MCF 10A (cell line): ENCODE measurements around the gene NEK1. TPM values are rescaled to one million over a fixed set of nuclear protein-coding genes. Genes with fewer than 3 reads are reported as not detected.

Source experiments
- BruUV-seq: library from RNA; stranded (reverse); fragments of 400-500 nt; replicated peaks from 2 replicates; lab custom pipeline; 2021; lab: Mats Ljungman, UMichigan
- CTCF ChIA-PET: fragments of 300-600 bp; sonication (Branson Sonifier 250); formaldehyde crosslinking; extraction: SDS; loops from one replicate; lab custom pipeline; 2021; ENCODE audit warnings: antibody characterized with exemption, inconsistent platforms; lab: Yijun Ruan, JAX
- POLR2A ChIA-PET: fragments of 300-600, 350-650 bp; sonication (Branson Sonifier 250); formaldehyde crosslinking; extraction: SDS; loops from one replicate; lab custom pipeline; 2020; ENCODE audit warnings: antibody characterized with exemption, inconsistent platforms; lab: Yijun Ruan, JAX
- DNase-seq: peaks from one replicate; pipeline ENCODE4 v3.0.0-alpha.2; 2018; ENCODE audit not compliant: unreplicated experiment
- H3K27ac Mint-ChIP-seq: one replicate; pipeline ENCODE4 v1.8.0; 2022; ENCODE audit warnings: mild to moderate bottlenecking, low read depth, mixed read lengths; ENCODE audit not compliant: unreplicated experiment
- H3K27me3 Mint-ChIP-seq: one replicate; pipeline ENCODE4 v1.8.0; 2022; ENCODE audit warnings: mixed read lengths; ENCODE audit not compliant: insufficient read depth, unreplicated experiment
- H3K36me3 Mint-ChIP-seq: one replicate; pipeline ENCODE4 v1.8.0; 2022; ENCODE audit warnings: mild to moderate bottlenecking, moderate library complexity, mixed read lengths; ENCODE audit not compliant: insufficient read depth, unreplicated experiment
- H3K4me1 Mint-ChIP-seq: one replicate; pipeline ENCODE4 v1.8.0; 2022; ENCODE audit warnings: mixed read lengths; ENCODE audit not compliant: insufficient read depth, unreplicated experiment
- H3K4me3 Mint-ChIP-seq: one replicate; pipeline ENCODE4 v1.8.0; 2022; ENCODE audit warnings: mild to moderate bottlenecking, moderate library complexity, mixed read lengths; ENCODE audit not compliant: unreplicated experiment
- H3K9me3 Mint-ChIP-seq: one replicate; pipeline ENCODE4 v1.8.0; 2022; ENCODE audit warnings: mixed read lengths; ENCODE audit not compliant: unreplicated experiment
- intact Hi-C: fragments of 100-400 bp; cut with micrococcal nuclease; formaldehyde crosslinking; loops from 2 replicates; pipeline ENCODE4 v1.14.1; 2022
- total RNA-seq: library from RNA; stranded (reverse); gene quantifications from 2 replicates; pipeline ENCODE4 v1.2.3, GENCODE V29; 2022
- TF ChIP-seq, protein P1 (sequence below): fragments of 200-600 bp; IDR thresholded peaks from one replicate; pipeline ENCODE4 v1.8.0; 2022; ENCODE audit warnings: antibody characterized with exemption, mild to moderate bottlenecking; ENCODE audit not compliant: unreplicated experiment

The NEK1 gene
- total RNA-seq, 1 experiment from 2014 or later = 15.5 TPM

GRCh38 chr4:169407217-169407845, 205.1 kb downstream of the NEK1 start:
- ChIA-PET POLR2A (interaction anchor here (0.6 kb wide), 1 partner anchor 28 kb away, joined by 3 read pairs; no protein-coding TSS in a partner anchor), CTCF (interaction anchor here (0.8 kb wide), 1 partner anchor 78 kb away, joined by 4 read pairs; no protein-coding TSS in a partner anchor)
- TF ChIP-seq, protein P1, sequence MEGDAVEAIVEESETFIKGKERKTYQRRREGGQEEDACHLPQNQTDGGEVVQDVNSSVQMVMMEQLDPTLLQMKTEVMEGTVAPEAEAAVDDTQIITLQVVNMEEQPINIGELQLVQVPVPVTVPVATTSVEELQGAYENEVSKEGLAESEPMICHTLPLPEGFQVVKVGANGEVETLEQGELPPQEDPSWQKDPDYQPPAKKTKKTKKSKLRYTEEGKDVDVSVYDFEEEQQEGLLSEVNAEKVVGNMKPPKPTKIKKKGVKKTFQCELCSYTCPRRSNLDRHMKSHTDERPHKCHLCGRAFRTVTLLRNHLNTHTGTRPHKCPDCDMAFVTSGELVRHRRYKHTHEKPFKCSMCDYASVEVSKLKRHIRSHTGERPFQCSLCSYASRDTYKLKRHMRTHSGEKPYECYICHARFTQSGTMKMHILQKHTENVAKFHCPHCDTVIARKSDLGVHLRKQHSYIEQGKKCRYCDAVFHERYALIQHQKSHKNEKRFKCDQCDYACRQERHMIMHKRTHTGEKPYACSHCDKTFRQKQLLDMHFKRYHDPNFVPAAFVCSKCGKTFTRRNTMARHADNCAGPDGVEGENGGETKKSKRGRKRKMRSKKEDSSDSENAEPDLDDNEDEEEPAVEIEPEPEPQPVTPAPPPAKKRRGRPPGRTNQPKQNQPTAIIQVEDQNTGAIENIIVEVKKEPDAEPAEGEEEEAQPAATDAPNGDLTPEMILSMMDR = no peak
- H3K9me3 Mint-ChIP-seq = no peaks in the 10 kb centered on the region
- no peak overlapping the region for H3K4me3 Mint-ChIP-seq
- BruUV-seq = no TSS peak
- H3K27ac Mint-ChIP-seq = no peak overlapping the region
- H3K36me3 Mint-ChIP-seq = no peaks in the 10 kb centered on the region
- no peaks in the 10 kb centered on the region for H3K4me1 Mint-ChIP-seq
- no peak for DNase-seq
- H3K27me3 Mint-ChIP-seq = no peaks in the 10 kb centered on the region
- intact Hi-C loops = no loop called here

- intact Hi-C loops = no loop called here
- POLR2A ChIA-PET = no interaction called here
- Mint-ChIP-seq H3K4me3 (no peak overlapping the region), H3K36me3 (peaks cover 17% of the 10 kb centered on the region), H3K27me3 (no peaks in the 10 kb centered on the region), H3K4me1 (no peaks in the 10 kb centered on the region), H3K27ac (no peak overlapping the region), H3K9me3 (no peaks in the 10 kb centered on the region)
- CTCF ChIA-PET = interaction anchor here (0.5 to 0.9 kb wide), 2 partner anchors 14 to 395 kb away, joined by 3 to 4 read pairs; partner anchors contain the start of gene CBR4
- TF ChIP-seq, protein P1 = no peak
- BruUV-seq = no TSS peak
- peak; percentile 73 for DNase-seq
These were observed 207.4 kb downstream of the NEK1 start for GRCh38 chr4:169404960-169405359.

DNA sequence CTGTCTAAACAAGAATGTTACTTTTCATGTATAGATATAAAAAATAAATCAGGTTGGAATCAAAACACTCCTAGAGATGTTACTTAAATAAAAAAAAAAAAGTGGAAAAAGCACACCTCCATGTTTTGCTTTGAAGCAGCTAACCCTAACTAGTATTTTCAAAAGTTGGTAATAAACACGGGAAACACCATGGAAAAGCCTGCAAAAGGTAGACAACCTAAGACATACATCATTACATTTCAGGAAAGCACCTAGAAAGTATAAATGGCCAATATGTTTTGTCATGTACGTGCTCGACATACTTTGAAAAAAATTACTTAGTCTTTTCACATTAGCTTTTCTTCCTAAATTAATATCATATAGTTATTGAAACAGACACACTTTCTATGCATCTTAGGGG, 211.6 kb downstream of the NEK1 start:
- ChIA-PET POLR2A (no interaction called here), CTCF (no interaction called here)
- intact Hi-C loops = no loop called here
- H3K9me3 Mint-ChIP-seq = no peaks in the 10 kb centered on the region
- no TSS peak for BruUV-seq
- no peaks in the 10 kb centered on the region for H3K4me1 Mint-ChIP-seq
- H3K27ac Mint-ChIP-seq = no peak overlapping the region
- H3K27me3 Mint-ChIP-seq = no peaks in the 10 kb centered on the region
- H3K4me3 Mint-ChIP-seq = no peak overlapping the region
- peaks cover 17% of the 10 kb centered on the region for H3K36me3 Mint-ChIP-seq
- TF ChIP-seq, protein P1 = no peak
- DNase-seq = no peak

GRCh38 chr4:169399976-169400767, 212.2 kb downstream of the NEK1 start:
- TF ChIP-seq, protein P1 = no peak
- ChIA-PET CTCF (interaction anchor here (0.7 kb wide), 1 partner anchor 335 kb away, joined by 3 read pairs; no protein-coding TSS in a partner anchor), POLR2A (interaction anchor here (0.5 kb wide), 1 partner anchor 743 kb away, joined by 3 read pairs; no protein-coding TSS in a partner anchor)
- Mint-ChIP-seq H3K4me3 (no peak overlapping the region), H3K36me3 (peaks cover 17% of the 10 kb centered on the region), H3K27ac (no peak overlapping the region), H3K27me3 (no peaks in the 10 kb centered on the region), H3K9me3 (no peaks in the 10 kb centered on the region), H3K4me1 (no peaks in the 10 kb centered on the region)
- DNase-seq = peak; percentile 38
- intact Hi-C loops = no loop called here
- no TSS peak for BruUV-seq
